CD4-positive, alpha-beta T cell (primary cell): ENCODE results near the gene KCNQ1. TPM values are rescaled to one million over a fixed set of nuclear protein-coding genes. Genes with fewer than 3 reads are reported as not detected.
A peak's percentile ranks its signal among the peaks of the same experiment; 100 is the strongest.

ENCODE experiments used
- ATAC-seq: fragments of 200-7000 bp; cut with Tn5 transposase; one replicate; pipeline ENCODE4 v1.10.0; 2022; ENCODE audit warnings: mild to moderate bottlenecking; ENCODE audit not compliant: poor library complexity
- CTCF ChIA-PET: fragments of 350-600 bp; sonication (Branson Sonifier 250); formaldehyde crosslinking; loops from one replicate; lab custom pipeline; 2021; ENCODE audit warnings: antibody characterized with exemption, inconsistent platforms; lab: Charles Lee
- POLR2A ChIA-PET: fragments of 350-600 bp; sonication (Branson Sonifier 250); formaldehyde crosslinking; loops from one replicate; lab custom pipeline; 2021; ENCODE audit warnings: antibody characterized with exemption, inconsistent platforms; lab: Charles Lee
- DNase-seq, 14 experiments: peaks; one replicate each; pipeline ENCODE4 v3.0.0-alpha.2; 2013 to 2020; ENCODE audit warnings: mixed read lengths in 2 of 14
- H3K27ac ChIP-seq, 2 donors: one replicate each; pipeline versions ENCODE4 v1.5.1 to v1.7.0; 2013; ENCODE audit warnings: low read length in 2 of 2, low read depth in 1 of 2, mild to moderate bottlenecking in 1 of 2
- H3K27me3 ChIP-seq, 2 experiments: 1 replicate in 1 of 2; 2 replicates in 1 of 2; pipeline versions ENCODE4 v1.6.1 to v1.7.0; 2013; ENCODE audit warnings: low read length in 2 of 2, control low read depth in 1 of 2, mild to moderate bottlenecking in 1 of 2, moderate library complexity in 1 of 2; ENCODE audit not compliant: insufficient read depth in 2 of 2, control insufficient read depth in 1 of 2
- H3K36me3 ChIP-seq: one replicate; pipeline ENCODE4 v1.6.1; 2013; ENCODE audit warnings: low read length, control low read depth; ENCODE audit not compliant: insufficient read depth
- H3K4me1 ChIP-seq: one replicate; pipeline ENCODE4 v1.6.1; 2013; ENCODE audit warnings: low read length, control low read depth; ENCODE audit not compliant: insufficient read depth
- H3K4me3 ChIP-seq: one replicate; pipeline ENCODE4 v1.5.1; 2013; ENCODE audit warnings: mild to moderate bottlenecking, low read length, moderate library complexity
- H3K9me3 ChIP-seq, 2 experiments: 1 replicate in 1 of 2; 2 replicates in 1 of 2; pipeline versions ENCODE4 v1.6.1 to v1.7.0; 2013; ENCODE audit warnings: low read length in 2 of 2, mild to moderate bottlenecking in 2 of 2, control low read depth in 1 of 2, moderate library complexity in 1 of 2; ENCODE audit not compliant: control insufficient read depth in 1 of 2, insufficient read depth in 1 of 2
- H3K27ac Mint-ChIP-seq: one replicate; pipeline ENCODE4 v1.8.0; 2020; ENCODE audit warnings: mixed read lengths
- H3K27me3 Mint-ChIP-seq: one replicate; pipeline ENCODE4 v1.8.0; 2021; ENCODE audit warnings: mixed read lengths
- H3K36me3 Mint-ChIP-seq: one replicate; pipeline ENCODE4 v1.8.0; 2021; ENCODE audit warnings: low read depth, mixed read lengths
- H3K4me1 Mint-ChIP-seq: one replicate; pipeline ENCODE4 v1.8.0; 2021; ENCODE audit warnings: low read depth, mixed read lengths
- H3K4me3 Mint-ChIP-seq: one replicate; pipeline ENCODE4 v1.8.0; 2020; ENCODE audit warnings: mild to moderate bottlenecking, mixed read lengths
- H3K9me3 Mint-ChIP-seq: one replicate; pipeline ENCODE4 v1.8.0; 2020; ENCODE audit warnings: mixed read lengths
- intact Hi-C, 2 experiments: fragments of 100-400 bp; cut with DNase I in 1 of 2; cut with micrococcal nuclease in 1 of 2; formaldehyde crosslinking; loops; one replicate each; pipeline versions ENCODE4 v1.15.1 to v1.9.0; 2023 to 2025; cut with DNase I, micrococcal nuclease
- total RNA-seq, 174 experiments: library from RNA in 2 of 174; stranded (reverse) in 2 of 174; gene quantifications; one replicate each; pipeline ENCODE4 v1.2.3 and lab custom pipeline; 2021 to 2026
- TF ChIP-seq, protein P1 (sequence below): fragments of 200-600 bp; IDR thresholded peaks from one replicate; pipeline ENCODE4 v1.8.0; 2022; ENCODE audit warnings: antibody characterized with exemption, mild to moderate bottlenecking

The KCNQ1 gene
- total RNA-seq, 2 experiments from 2014 or later = 31.3 to 33.1 TPM

DNA sequence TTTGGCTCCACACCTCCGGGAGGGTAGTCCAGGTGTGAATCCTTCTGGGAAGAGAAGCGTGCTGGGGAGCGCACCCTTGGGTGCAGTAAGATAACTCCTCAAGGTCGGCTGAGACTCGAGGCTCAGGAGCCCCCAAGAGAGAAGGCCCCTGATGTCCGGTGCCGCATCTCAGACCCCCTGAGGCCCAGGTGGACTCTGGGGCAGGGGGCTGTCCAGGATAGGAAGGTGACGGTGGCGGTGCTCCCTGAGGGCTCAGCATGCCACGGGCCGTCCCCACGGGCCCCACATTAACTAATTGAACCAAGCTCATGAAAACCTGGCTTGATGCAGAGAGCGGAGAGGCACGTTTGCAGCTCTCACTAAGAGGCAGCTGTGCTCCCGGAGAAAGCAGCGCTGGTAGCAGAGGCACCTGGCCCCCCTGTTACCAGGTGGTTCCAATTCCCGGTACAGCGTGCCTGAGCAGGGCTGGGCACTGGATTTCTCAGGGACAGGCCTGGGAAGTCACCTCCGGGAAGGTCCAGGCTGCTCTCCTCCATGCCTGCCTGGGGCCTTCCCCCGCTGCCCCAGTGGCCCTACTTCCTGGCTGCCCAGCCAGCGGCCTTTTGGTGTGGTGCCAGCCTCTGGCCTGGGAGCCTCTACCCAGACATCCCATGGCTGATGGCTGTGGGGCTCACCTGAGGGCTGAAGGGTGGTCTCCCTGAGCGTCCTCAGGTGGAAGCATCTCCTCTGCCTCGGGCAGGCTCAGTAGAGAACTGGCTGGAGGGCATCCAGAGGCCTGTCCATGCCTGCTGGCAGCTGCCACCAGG lies 1.1 kb downstream of the KCNQ1 start:
- no peaks in the 10 kb centered on the region for H3K27me3 Mint-ChIP-seq
- CTCF ChIA-PET = interaction anchor here (3.4 kb wide), 1 partner anchor 87 kb away, joined by 19 read pairs; no protein-coding TSS in a partner anchor
- H3K4me1 ChIP-seq = peaks cover 67% of the 10 kb centered on the region
- H3K9me3 ChIP-seq = no peaks in the 10 kb centered on the region
- H3K36me3 Mint-ChIP-seq = peaks cover 3% of the 10 kb centered on the region
- peak overlapping the region; percentile 96 for H3K4me3 Mint-ChIP-seq
- H3K9me3 Mint-ChIP-seq = no peaks in the 10 kb centered on the region
- H3K36me3 ChIP-seq = peaks cover 3% of the 10 kb centered on the region
- peak overlapping the region; percentile 86 for H3K27ac Mint-ChIP-seq
- DNase-seq = no peak
- peak overlapping the region in 1 of 2 donors; percentile 4 for H3K27ac ChIP-seq
- H3K4me1 Mint-ChIP-seq = peaks cover 50% of the 10 kb centered on the region
- POLR2A ChIA-PET = interaction anchor here (1.1 to 5.3 kb wide), 6 partner anchors 20 to 487 kb away, joined by 3 to 36 read pairs (median 4); partner anchors contain the start of genes C11orf21, CDKN1C, TSPAN32 and TSSC4
- TF ChIP-seq, protein P1, sequence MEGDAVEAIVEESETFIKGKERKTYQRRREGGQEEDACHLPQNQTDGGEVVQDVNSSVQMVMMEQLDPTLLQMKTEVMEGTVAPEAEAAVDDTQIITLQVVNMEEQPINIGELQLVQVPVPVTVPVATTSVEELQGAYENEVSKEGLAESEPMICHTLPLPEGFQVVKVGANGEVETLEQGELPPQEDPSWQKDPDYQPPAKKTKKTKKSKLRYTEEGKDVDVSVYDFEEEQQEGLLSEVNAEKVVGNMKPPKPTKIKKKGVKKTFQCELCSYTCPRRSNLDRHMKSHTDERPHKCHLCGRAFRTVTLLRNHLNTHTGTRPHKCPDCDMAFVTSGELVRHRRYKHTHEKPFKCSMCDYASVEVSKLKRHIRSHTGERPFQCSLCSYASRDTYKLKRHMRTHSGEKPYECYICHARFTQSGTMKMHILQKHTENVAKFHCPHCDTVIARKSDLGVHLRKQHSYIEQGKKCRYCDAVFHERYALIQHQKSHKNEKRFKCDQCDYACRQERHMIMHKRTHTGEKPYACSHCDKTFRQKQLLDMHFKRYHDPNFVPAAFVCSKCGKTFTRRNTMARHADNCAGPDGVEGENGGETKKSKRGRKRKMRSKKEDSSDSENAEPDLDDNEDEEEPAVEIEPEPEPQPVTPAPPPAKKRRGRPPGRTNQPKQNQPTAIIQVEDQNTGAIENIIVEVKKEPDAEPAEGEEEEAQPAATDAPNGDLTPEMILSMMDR = no peak
- no peaks in the 10 kb centered on the region for H3K27me3 ChIP-seq
- intact Hi-C loops = loop anchor here (2.0 to 10.0 kb wide), 5 partner anchors 21 to 609 kb away; partner anchors contain the start of gene CARS1 (in 1 of the 2)
- H3K4me3 ChIP-seq = peak overlapping the region; percentile 75
- ATAC-seq = no peak

DNA sequence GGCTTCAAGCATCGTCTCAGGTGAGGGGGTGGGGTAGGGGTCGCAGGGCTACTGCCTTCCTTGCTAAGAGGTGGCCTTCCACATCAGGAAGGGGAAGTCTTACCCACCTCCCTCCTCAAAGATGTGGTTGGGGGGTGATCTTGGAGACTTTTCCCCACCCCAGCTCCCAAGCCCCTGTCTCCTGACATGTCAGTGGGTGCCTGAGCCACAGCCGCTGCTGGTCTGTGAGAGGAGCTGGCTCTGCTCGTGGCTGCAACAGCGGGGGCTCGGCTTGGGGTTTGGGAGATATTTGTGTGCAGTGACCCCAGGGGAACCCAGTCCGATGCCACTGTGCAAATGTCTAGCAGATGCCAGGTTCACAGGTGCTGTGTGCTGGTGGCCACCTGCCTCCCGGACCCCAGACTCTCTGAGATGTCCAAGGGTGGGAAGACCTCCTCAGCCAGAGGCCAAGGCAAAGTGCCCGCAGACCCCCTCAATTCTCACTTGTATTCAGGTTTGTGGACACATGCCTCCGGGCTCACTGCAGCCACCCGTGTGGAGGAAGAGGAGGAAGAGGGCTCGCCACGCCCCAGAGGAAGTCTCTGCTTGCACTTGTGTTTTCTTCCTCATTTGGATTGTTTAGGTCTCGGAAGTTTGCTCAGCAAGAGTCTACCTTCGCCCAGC lies 1.9 kb downstream of the KCNQ1 start:
- no peak for ATAC-seq
- no peaks in the 10 kb centered on the region for H3K27me3 ChIP-seq
- H3K36me3 ChIP-seq = peaks cover 8% of the 10 kb centered on the region
- H3K9me3 ChIP-seq = no peaks in the 10 kb centered on the region
- H3K4me3 ChIP-seq = peak overlapping the region; percentile 75
- H3K4me1 ChIP-seq = peaks cover 67% of the 10 kb centered on the region
- peak overlapping the region; percentile 96 for H3K4me3 Mint-ChIP-seq
- peaks cover 49% of the 10 kb centered on the region for H3K4me1 Mint-ChIP-seq
- intact Hi-C loops = loop anchor here (2.0 to 10.0 kb wide), 4 partner anchors 20 to 608 kb away; partner anchors contain the start of gene CARS1 (in 1 of the 2)
- CTCF ChIA-PET = interaction anchor here (1.5 kb wide), 1 partner anchor 26 kb away, joined by 3 read pairs; no protein-coding TSS in a partner anchor
- DNase-seq = peak in 7 of 14 experiments; percentile 15 to 63 (median 38)
- H3K27ac Mint-ChIP-seq = peak overlapping the region; percentile 86
- POLR2A ChIA-PET = interaction anchor here (1.0 to 5.3 kb wide), 4 partner anchors 13 to 145 kb away, joined by 3 to 36 read pairs (median 4); partner anchors contain the start of genes C11orf21 and TSPAN32
- TF ChIP-seq, protein P1 = no peak
- H3K27me3 Mint-ChIP-seq = no peaks in the 10 kb centered on the region
- H3K27ac ChIP-seq = peak overlapping the region; percentile 38 to 44
- peaks cover 3% of the 10 kb centered on the region for H3K36me3 Mint-ChIP-seq
- no peaks in the 10 kb centered on the region for H3K9me3 Mint-ChIP-seq

GRCh38 chr11:2447253-2447950 lies 2.6 kb downstream of the KCNQ1 start:
- peaks cover 42% of the 10 kb centered on the region for H3K4me1 Mint-ChIP-seq
- H3K27ac ChIP-seq = peak overlapping the region; percentile 38 to 44
- no peaks in the 10 kb centered on the region for H3K27me3 ChIP-seq
- peaks cover 3% of the 10 kb centered on the region for H3K36me3 Mint-ChIP-seq
- H3K27me3 Mint-ChIP-seq = no peaks in the 10 kb centered on the region
- ChIA-PET POLR2A (interaction anchor here (1.0 to 5.3 kb wide), 2 partner anchors 12 to 18 kb away, joined by 3 to 36 read pairs; no protein-coding TSS in a partner anchor), CTCF (interaction anchor here (1.5 kb wide), 1 partner anchor 27 kb away, joined by 3 read pairs; no protein-coding TSS in a partner anchor)
- TF ChIP-seq, protein P1 = no peak
- ATAC-seq (no peak), DNase-seq (peak in 2 of 14 experiments; percentile 30 to 39)
- intact Hi-C loops = loop anchor here (2.0 to 10.0 kb wide), 4 partner anchors 19 to 607 kb away; partner anchors contain the start of gene CARS1 (in 1 of the 2)
- H3K9me3 ChIP-seq = no peaks in the 10 kb centered on the region
- peak overlapping the region; percentile 96 for H3K4me3 Mint-ChIP-seq
- no peaks in the 10 kb centered on the region for H3K9me3 Mint-ChIP-seq
- H3K4me1 ChIP-seq = peaks cover 64% of the 10 kb centered on the region
- peak overlapping the region; percentile 75 for H3K4me3 ChIP-seq
- H3K27ac Mint-ChIP-seq = peak overlapping the region; percentile 86
- H3K36me3 ChIP-seq = peaks cover 8% of the 10 kb centered on the region
